HG02571 (cell line): ENCODE measurements around the gene ZNF639.
A peak's percentile ranks its signal among the peaks of the same experiment; 100 is the strongest.
"Not testable (repeated sequence)": the region's sequence is repeated elsewhere in the genome, so short reads cannot be mapped to it uniquely, and the experiment has no call there.

ENCODE experiments used
- ATAC-seq: cut with Tn5 transposase; IDR thresholded peaks from one replicate; pipeline ENCODE4 v1.9.1; 2021; ENCODE audit warnings: mild to moderate bottlenecking, moderate library complexity; ENCODE audit not compliant: unreplicated experiment

Gene ZNF639

GRCh38 chr3:179322286-179323196, at the start of gene ZNF639:
TSS of gene ZNF639 (plus strand) at chr3:179323031. CDS start at chr3:179328294, 5,263 bp downstream.
- ATAC-seq = peak; percentile 72

DNA sequence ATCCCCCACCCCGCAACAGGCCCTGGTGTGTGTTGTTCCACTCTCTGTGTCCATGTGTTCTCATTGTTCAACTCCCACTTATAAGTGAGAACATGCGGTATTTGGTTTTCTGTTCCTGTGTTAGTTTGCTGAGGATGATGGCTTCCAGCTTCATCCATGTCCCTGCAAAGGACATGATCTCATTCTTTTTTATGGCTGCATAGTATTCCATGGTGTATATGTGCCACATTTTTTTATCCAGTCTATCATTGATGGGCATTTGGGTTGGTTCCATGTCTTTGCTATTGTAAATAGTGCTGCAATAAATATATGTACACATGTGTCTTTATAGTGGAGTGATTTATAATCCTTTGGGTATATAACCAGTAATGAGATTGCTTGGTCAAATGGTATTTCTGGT, 48.4 kb upstream of the ZNF639 start:
- ATAC-seq = not testable (repeated sequence)

DNA sequence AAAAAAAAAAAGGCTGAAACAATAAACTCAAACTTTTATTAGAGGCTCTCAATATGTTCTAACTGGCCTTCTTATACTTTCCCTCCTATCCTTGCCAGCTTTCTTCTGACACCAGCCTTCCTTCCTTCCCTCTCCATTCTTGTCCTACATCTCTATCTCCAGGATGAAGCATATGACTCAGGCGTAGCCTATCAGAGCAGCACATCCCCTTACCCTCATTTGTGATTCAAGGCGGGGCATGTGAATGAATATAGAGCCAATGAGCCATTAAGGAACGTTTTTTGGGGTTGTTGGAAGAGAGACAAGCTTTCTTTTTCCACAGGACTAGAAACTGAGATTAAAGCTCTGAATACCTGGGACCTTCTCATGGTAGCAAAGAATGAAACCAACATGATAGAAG, 46.8 kb upstream of the ZNF639 start:
- no peak for ATAC-seq

- no peak for ATAC-seq
Observed at GRCh38 chr3:179276743-179277142, 46.1 kb upstream of the ZNF639 start.

DNA sequence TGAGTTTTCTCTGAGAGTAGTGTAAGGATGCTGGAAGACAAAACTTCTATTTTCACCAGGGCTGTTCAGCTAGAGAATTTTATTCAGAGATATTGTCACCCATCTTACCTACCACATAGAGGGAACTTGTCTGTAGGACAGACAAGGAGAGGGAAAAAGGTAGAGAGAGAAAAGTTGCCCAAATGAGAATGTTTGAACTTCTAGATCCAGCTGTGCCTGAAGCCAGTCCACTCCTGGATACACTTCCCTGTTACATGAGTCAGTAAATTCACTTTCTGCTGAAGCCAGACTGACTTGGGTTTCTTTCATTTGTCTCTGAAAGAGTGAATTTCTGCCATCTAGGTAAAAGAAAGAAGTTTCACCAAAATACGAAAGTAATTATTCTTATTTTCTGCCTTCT, 44.7 kb upstream of the ZNF639 start:
- no peak for ATAC-seq

DNA sequence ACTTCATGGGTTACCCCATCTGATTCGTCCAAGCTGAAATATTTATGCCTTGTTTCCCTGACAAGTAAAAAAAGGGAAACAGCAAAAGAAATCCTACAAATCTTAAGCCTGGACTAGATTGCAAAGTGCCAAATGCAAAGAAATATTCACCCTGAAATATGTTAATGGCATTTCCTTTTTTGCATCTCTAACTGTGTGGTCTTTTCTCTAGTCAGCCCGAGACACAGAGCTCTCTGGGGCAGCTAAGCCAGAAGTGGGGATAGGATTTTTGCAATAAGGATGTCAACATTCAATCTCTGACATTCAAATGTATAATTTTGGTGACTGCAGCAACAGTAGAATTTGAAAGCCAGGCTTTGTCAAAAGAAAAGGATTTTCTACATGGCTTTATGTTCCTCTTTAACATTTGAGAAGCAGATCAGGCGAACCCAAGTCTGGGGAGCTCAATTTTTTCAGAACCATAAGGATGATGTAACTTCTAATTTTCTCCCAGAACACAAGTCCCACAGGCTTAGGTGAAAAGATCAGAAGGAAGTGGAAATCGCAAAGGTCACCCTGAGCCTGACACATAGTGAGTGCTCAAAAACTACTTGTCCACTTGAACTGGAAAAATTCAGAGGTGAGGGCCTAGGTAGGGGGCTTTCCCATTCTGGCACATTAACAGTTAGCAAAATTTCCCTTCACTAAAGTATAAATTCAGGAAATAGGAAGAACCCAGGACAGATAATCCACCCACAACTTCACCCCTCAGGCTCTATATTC, 43.7 kb upstream of the ZNF639 start:
- ATAC-seq = no peak

DNA sequence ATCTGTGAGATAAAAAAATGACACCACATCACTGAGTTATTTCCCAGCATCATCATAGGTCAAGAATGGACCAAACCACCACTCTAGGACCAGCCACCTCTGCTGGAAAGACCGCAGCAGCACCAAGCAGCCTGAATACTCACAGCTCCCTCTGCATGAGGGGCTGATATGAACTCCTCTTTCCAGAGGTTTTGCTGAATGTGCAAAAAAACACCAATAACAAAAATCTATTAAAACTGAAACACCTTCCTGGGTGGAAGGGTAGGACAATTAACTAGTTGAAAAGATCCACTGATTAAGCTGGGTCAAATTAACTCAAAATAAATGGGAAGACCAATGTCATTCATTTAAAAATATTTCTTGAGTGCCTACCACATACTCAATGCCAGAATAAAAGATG, 43.0 kb upstream of the ZNF639 start:
- no peak for ATAC-seq

DNA sequence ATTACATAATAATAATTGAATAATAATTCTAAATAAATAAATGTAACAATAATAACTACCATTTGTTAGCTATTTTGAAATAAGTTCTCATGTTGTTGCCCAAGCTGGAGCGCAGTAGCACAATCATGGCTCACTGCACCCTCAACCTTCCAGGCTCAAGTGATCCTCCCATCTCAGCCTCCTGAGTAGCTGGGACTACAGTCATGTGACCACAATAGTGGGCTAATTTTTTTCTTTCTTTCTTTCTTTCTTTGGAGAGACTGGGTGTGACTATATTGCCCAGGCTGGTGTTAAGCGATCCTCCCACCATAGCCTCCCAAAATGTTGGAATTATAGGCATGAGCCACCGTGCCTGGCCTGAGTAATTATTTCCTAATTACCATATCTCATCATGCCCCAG, 41.0 kb upstream of the ZNF639 start:
- ATAC-seq = no peak

- no peak for ATAC-seq
Observed at GRCh38 chr3:179286331-179286730, 36.5 kb upstream of the ZNF639 start.

DNA sequence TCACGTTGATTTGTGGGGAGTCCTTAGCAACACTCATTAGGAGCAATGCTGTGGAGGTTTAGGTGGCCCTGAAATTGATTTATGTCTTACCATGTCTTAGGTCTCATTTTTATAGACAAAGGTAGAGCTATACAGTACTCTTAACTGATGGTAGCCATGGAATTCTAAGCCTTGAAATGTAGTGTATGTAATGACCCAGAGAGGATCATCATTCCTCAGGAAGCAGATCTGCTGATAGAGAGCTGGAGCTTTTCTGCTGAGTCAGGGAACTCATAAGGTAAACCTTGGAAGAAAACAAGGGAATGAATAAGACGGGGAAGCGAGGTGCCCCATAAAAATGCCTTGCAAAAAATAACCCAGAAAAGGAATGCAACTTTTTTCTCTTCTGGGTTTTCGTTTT, 34.0 kb upstream of the ZNF639 start:
- ATAC-seq = no peak

DNA sequence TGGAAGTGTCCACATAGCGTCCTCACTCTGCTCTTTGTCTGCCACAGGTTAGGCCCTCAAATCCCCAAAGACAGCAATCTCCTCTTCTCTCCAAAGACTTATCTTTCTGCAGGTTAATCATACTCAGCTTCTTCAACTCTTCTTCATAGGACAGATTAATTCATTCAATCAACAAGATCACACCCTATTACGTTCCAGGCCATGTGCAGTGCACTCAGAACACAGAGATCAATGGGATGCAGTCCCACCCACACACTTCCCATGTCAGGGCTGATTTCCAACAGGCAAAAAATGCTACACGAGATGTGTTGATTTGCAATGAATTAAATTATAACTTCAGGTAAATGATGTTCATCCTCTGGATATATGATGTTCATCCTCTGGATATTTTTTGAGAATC, 33.5 kb upstream of the ZNF639 start:
- no peak for ATAC-seq

DNA sequence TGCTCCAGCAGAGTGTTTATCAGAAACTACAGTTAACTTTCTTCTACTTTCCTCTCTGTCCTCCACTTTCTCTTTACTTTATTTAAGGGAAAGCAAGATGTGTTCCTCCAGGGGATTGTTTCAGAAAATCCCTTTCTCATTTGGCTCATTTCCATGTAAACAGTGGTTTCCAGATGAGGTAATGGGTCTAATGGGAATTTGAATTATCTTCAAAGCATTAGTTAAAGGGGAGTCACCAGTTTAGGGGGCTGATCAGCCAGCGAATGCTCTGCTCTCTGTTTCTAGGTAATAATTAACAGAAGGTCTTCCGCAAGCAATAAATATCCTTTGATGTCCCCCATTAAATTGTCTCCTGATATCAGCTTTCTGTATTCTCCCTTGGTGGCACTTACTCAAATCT, 30.4 kb upstream of the ZNF639 start:
- no peak for ATAC-seq

GRCh38 chr3:179297971-179298725, 24.7 kb upstream of the ZNF639 start:
- no peak for ATAC-seq

DNA sequence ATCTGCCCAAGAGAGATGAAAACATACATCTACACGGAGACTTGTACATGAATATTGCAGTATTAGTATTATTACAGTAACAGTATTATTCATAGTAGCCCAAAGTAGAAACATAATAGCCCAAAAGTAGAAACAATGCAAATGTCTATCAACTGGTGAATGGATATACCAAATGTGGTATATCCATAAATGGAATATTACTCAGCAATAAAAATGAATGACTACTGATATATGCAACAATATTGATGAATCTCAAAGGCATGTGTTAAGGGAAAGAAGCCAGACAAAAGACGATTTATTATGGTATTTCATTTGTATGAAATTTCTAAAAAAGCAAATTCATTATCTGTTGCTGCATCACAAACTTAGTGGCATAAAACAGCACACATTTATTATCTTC, 23.5 kb upstream of the ZNF639 start:
- ATAC-seq = no peak

- ATAC-seq = peak; percentile 59
Observed at GRCh38 chr3:179299999-179300613, 22.7 kb upstream of the ZNF639 start.

GRCh38 chr3:179301645-179302044, 21.2 kb upstream of the ZNF639 start:
- no peak for ATAC-seq

- no peak for ATAC-seq
Observed at GRCh38 chr3:179302111-179302510, 20.7 kb upstream of the ZNF639 start.

DNA sequence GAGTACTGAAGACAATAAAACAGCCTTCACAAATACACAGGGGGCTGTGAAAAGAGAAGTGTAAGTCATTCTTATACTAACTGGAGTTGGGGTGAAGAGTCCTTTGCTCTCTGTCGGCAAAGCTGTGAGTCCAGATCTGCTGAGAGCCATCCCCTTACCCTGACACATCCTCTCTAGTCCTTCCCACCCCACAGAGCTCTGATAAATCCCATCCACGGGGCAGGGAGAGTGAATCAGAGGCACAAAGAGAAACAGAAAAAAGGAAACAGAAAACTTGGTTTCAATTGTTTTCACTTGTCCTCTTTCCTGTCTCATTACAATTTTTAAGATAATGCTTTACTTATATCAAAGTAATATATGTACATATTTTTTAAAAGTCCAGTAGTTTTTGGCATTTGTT, 18.2 kb upstream of the ZNF639 start:
- no peak for ATAC-seq

DNA sequence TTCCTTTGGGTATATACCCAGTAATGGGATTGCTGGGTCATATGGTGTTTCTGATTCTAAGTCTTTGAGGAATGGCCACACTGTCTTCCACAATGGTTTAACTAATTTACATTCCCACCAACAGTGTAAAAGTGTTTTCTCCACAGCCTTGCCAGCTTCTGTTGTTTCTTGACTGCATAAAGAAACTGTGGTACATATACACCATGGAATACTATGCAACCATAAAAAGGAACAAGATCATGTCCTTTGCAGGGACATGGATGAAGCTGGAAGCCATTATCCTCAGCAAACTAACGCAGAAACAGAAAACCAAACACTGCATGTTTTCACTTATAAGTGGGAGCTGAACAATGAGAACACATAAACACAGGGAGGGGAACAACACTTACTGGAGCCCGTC, 15.5 kb upstream of the ZNF639 start:
- not testable (repeated sequence) for ATAC-seq

- no peak for ATAC-seq
Observed at GRCh38 chr3:179308001-179308400, 14.8 kb upstream of the ZNF639 start.
